NCI-H446 (cell line): Measurements from ENCODE around the gene KRTAP6-2.
A peak's percentile ranks its signal among the peaks of the same experiment; 100 is the strongest.

Experiments
- DNase-seq, 2 experiments: peaks; one replicate each; lab custom pipeline; 2025; lab: John Stamatoyannopoulos, UW

The KRTAP6-2 gene, protein sequence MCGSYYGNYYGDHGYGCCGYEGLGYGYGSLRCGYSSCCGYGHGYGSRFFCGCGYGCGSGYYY

DNA sequence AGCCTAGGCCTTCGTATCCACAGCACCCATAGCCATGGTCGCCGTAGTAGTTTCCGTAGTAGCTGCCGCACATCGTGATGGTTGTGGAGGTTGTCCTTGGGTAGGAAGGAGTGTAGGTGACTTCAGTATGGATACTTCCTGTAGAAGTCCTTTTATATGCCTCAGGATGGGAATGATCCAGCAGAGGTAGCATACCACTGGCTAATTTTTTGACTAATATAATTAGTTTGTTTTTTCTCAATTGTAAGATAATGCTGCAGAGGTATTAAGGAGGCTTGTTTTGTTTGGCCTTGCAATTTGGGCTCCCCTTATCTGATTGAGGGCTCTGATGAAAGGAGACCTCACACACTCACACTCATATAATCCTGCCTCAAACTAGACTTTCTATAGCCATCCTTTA, at the start of gene KRTAP6-2:
TSS of gene KRTAP6-2 (minus strand) at position 101 of the 400 bp plus-strand sequence. CDS start at position 73, 28 bp downstream.
- no peak for DNase-seq

DNA sequence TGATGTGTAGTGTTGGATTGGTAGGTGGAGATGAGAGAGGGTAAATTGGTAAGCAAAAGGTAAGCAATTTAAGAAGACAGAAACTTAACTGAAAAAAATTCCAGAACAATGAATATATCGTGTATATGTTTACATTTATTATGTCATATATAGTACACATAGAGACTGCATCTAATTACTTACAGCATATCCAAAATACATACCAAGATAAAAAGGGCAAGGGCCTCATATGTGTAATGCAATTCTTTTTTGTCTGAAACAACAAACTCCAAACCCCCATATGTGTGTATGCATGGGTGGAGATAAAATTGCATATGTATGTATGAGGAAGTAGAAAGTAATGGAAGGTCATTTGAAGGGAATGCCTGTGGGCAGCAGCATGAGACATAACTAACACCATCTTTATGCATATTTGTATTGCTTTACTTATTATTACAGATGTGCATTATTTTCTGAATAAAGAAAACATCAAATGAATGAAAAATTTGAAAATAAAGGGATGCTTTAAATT, 48.3 kb upstream of the KRTAP6-2 start:
- no peak for DNase-seq

DNA sequence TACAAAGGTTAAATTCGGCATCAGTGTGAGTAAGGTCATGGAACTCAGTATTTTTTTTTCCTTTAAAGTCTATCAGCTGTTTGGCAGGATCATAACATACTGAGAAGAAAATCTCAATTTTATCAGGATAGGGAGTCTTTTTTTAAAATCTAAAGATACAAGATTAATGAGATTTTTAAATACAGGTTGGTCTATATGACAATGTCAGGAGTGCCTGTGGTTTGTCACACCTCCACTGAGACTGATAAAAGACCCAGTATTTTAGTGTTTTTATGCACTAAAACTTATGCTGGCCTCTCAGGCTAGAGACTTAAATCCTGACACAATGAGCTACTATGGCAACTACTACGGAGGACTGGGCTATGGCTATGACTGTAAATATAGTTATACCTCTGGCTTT, 43.9 kb upstream of the KRTAP6-2 start, which contains the start of gene KRTAP20-3:
TSS of gene KRTAP20-3 (plus strand) at position 301 of the 400 bp plus-strand sequence.
- DNase-seq = no peak

DNA sequence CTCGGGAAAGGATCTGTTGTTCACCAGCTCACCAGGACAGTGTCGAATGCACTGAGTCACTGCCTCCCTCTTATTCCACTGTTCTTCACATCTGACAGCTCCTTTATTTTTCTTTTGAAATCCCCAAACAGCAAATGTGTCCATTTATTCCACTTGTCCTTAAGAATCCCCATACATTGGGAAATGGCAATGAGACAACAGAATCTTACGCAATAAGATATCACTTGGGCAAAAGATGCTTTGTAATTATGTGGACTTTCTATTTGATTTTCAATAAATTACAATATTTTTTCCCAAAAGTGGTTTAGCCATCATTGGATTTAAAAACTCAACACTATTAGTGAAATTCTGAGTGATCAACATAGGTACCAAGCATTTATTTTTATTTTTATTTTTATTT, 40.0 kb upstream of the KRTAP6-2 start:
- no peak for DNase-seq

DNA sequence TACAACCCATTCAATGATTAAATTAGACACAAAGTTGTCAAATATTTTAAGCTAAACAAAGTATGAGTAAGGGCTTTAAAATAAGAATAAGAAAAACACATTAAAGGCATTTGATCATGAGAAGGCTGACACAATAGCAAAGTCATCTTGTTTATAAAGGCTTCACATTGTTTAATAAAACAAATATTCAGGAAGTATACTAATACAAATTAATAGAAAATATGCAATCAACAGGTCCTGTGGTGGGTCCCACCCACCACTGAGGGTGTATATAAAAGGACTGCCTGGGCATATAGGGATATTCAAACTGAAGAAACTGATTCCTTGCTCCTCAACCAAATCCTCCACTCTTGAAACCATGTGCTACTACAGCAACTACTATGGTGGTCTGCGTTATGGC, 36.2 kb upstream of the KRTAP6-2 start, which contains the start of gene KRTAP20-2:
TSS of gene KRTAP20-2 (plus strand) at position 301 of the 400 bp plus-strand sequence. CDS start at position 359, 58 bp downstream.
- no peak for DNase-seq

DNA sequence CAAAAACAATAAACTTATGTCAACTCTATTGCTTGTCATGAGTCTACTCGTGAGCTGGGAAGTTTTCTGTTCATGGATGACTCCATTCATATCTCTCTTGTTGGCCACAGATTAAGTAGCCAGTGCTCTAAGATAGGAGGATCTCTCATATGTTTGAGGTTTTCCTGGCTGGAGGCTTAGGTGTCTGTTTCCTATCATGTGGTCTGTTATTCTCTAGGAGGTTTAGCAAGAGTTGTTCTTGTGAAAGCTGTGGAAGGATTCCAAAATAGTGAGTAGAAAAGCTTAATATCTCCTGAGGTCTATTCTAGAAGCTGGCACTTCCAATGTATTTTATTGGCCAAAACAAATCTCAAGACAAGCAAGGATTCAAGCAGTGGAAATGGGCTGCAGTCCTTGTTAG, 30.5 kb upstream of the KRTAP6-2 start:
- no peak for DNase-seq

DNA sequence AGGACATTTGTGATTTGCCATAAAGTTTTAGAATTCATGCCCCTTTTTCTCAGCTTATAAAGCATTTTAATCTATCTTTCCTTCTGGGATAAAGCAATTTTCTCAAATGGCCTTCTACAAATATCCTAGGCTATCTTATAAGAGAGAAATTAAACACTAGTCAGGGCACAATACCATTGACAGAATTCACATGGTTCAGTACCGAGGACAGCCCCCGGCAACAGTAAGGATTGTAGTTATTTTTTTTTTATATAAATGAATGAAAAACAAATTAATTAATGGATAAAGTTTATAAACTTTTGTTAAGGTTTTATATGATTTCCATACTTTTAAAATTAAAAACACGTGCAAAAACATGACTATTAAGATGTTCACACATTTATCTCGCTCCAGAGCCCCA, 29.4 kb upstream of the KRTAP6-2 start:
- no peak for DNase-seq

DNA sequence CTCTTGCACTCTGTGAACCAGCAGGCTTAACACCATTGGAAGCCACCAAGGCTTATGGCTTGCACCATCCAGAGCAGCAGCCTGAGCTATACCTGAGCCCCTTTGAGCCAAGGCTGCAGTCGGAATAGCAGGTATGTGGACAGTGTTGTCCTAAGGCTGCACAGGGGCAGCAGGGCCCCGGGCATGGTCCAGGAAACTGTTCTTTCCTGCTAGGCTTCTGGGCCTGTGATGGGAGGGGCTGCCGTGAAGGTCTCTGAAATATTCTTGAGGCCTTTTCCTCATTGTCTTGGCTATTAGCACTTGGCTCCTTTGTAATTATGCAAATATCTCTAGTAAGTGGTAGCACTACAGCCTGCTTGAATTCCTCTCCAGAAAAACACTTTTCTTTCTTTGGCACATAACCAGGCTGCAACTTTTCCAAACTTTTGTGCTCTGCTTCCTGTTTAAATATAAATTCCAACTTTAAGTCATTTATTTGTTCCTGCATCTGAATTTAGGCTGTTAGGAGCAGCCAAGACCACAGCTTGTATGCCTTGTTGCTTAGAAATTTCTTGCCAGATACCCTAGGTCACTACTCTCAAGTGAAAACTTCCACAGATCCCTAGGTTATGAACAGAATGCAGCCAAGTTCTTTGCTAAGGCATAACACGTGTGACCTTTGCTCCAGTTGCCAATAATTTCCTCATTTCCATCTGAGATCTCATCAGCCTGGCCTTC, 26.9 kb upstream of the KRTAP6-2 start:
- no peak for DNase-seq

DNA sequence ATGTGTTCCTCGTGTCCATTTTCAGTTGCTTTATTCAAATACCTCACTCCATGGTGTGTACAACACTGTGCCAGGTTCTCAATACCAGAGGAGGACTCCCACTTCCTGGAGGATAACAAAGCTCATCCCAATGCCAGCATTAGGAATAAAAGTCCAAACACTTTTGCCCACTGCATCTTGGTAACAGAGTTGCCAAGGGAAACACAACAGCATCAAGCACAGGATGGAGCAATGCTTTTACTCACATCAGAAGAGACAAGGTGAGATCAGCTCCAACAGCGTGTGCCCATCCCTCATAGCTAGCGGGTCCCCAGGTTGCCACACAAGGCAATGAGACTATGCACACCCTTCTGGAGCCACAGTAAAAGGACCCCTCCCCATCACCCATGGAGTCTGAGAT, 24.7 kb upstream of the KRTAP6-2 start:
- no peak for DNase-seq

DNA sequence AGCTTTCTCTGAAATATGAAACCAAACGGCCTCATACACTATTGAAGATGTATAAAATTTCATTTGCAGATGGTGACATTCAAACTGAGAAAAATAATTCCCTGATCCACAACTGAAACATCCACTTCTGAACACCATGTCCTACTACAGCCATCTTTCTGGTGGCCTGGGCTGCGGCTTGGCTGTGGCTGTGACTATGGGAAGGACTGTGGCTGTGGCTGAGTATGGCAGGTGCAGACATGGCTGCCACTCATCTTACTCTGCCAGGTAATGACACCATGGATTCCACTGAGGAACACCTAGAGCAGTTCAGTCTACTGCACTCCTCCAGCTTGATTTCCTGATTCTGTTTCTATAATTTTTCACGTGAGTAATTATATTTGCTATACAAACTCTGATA, 21.8 kb upstream of the KRTAP6-2 start, which contains the start of gene KRTAP20-4:
TSS of gene KRTAP20-4 (plus strand) at position 106 of the 400 bp plus-strand sequence.
- no peak for DNase-seq

DNA sequence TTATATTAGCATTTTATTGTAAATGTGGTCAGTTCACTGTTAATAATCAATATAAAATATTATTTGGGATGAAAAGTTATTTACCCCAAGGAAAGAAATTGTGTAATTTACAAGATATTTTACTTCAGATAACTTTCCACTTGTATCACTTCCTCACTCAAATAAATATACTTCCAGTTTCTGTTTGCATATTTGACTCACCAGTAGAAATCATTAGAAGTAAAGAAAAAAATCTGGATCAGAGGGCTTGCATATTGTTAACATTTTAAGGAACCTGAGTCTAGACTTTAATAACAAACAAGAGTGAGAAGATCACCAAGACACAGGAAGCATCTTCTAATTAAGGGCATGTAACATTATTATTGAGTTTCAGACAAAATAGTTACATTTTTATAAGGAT, 21.4 kb upstream of the KRTAP6-2 start:
- DNase-seq = no peak

DNA sequence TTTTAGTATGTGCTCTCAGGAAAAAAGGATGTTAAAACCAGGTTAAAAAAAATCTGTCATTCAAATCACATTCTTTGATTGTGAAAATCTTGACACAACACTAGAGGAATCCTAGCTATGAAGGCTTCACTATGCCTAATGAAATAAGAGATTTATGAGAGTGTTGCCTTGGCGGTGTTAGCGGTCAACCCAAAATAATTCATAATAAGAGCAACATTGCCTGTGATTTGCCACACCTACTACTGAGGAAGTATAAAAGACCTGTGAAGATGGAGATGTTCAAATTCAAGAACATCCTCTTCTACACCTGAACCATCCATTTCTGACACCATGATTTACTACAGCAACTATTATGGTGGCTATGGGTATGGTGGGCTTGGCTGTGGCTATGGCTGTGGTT, 17.4 kb upstream of the KRTAP6-2 start, which contains the start of gene KRTAP20-1:
TSS of gene KRTAP20-1 (plus strand) at position 301 of the 400 bp plus-strand sequence. CDS start at position 331, 30 bp downstream.
- no peak for DNase-seq

DNA sequence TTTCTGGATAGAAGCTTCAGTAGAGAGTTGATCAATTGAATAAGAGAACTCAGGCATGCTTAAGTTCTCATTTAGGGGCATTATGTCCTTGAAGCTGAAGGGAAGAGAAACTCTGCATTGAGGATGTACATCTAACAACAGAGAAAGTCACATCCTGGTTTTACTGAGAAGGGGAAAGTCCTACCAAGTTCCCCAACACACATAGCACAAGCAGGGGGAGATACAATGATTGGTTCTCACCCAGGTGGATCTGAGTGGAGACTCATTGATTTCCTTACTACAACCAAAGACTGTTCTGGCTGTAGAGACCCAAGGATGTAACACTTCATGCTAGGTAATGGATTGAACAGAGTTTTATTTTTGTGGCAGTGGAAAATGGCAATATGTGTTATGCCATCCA, 16.5 kb upstream of the KRTAP6-2 start:
- DNase-seq = no peak

DNA sequence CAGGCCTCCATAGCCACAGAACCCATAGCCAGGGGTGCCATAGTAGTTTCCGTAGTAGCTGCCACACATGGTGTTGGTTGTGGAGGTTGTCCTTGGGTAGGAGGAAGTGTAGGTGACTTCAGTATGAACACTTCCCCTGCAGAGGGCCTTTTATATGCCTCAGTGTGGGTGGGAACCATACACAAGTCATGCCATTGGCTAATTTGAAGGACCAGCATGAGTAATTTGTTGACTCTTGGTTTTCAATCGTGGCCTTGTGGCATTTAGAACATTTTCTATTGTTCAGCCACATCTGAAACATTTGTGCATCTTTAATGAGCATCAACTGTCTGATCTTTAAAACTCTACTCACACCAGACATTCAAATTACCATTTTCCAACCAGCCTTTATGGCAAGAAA, 15.1 kb upstream of the KRTAP6-2 start, which contains the start of gene KRTAP6-1:
TSS of gene KRTAP6-1 (minus strand) at position 95 of the 400 bp plus-strand sequence. CDS start at position 69, 26 bp downstream.
- DNase-seq = no peak

DNA sequence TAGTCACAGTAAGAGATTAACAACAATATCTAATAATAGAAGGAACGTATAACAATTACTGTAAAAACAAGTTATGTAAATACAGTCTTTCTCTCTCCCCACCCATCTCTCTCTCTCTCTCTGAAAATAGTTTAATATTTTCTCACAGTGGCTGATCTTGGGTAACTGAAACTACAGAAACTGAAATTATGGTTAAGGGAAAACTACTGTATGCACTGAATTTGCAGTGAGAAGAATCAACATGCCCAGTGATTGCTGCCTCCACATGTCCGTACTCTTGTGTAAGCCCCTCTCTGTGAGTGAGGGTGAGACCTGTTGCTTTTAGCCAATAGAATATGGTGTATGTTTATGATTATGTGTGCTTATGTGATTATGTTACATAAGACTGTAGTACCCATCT, 13.4 kb upstream of the KRTAP6-2 start:
- no peak for DNase-seq

DNA sequence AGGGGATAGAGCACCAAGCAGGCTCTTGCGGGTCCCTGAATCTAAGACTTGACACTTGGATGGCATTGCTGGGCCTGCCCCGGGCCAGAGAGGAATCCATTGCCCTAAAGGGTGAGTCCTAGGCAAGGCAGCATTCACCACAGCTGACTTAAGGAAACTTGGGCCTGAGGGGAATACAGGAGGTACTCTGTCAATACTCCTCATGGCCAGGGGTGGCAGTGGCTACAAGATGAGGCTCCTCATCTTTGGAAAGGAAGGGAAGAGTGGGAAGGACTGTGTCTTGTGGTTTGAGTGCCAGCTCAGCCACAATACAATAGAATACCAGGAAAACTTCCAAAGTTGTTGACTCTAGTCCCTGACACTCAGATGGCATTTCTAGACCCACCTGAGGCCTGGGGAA, 7.3 kb upstream of the KRTAP6-2 start:
- no peak for DNase-seq

DNA sequence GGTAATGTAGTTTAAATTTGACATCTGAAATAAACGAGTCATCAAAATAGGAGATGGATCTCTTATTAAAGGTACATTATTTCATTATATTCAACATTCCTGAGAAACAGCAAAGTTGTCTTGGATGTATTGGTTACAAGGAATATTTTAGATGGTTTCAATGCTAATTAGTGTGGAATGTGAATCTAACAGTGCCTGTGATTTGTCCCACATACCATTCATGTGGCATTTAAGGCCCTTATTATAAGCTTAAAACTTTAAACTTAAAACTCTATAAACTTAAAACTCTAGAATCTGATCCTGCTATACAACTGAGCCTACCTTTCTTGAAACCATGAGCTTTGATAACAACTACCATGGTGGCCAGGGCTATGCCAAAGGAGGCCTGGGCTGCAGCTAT, 2.1 kb upstream of the KRTAP6-2 start, which contains the start of gene KRTAP22-1:
TSS of gene KRTAP22-1 (plus strand) at position 301 of the 400 bp plus-strand sequence.
- DNase-seq = no peak

DNA sequence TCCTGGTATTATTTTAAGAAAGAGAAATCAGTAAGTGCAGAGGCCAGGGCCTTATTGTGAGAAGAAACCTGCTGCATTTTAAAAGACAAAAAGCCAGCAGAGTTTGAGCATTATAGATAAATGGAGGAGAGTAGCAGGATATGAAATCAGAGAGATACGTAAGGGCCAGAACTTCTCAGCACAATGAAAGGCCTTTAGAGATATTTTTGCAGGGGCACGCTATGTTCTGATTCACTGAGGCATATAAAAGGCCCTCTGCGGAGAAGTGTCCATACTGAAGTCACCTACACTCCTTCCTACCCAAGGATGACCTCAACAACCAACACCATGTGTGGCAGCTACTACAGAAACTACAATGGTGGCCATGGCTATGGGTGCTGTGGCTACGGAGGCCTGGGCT, 6.6 kb downstream of the KRTAP6-2 start, which contains the start of gene KRTAP6-3:
TSS of gene KRTAP6-3 (plus strand) at position 301 of the 400 bp plus-strand sequence. CDS start at position 307, 6 bp downstream.
- DNase-seq = no peak

DNA sequence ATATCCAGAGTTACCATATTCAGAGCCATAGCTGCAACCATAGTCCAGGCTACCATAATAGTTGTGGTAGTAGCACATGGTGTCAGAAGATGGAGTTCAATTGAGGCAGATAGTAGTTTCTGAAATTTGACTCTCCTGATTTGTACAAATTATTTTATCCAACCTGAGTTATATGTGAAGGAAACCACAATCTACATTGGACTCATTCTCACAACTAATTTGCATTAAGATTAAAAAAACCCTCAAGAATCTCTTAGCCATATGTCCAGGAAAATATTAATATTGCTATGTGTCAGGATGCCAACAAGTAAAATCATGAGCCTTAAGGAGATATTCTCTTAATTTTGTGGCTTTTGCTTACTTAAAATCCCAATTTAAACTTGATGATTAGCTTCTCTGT, 8.4 kb downstream of the KRTAP6-2 start, which contains the start of gene KRTAP22-2:
TSS of gene KRTAP22-2 (minus strand) at position 101 of the 400 bp plus-strand sequence.
- DNase-seq = no peak

DNA sequence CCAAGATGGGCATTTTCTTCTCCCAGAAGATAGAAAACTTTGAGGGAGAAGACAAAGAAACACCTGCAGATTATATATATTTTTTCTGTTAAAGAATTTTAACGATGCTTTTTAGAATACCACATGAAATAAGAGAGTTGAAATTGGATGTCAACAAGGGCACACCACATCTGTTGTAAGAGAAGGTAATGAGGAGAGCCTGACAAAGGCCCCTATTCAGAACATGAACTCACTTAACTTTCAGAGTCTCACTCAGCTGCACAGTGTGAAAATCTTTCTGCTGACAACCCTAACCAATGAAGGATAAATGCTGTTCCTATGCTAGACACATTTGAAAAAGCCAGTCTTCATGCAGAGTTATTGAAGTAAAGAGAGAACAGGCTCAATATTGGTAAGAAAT, 15.8 kb downstream of the KRTAP6-2 start:
- no peak for DNase-seq

DNA sequence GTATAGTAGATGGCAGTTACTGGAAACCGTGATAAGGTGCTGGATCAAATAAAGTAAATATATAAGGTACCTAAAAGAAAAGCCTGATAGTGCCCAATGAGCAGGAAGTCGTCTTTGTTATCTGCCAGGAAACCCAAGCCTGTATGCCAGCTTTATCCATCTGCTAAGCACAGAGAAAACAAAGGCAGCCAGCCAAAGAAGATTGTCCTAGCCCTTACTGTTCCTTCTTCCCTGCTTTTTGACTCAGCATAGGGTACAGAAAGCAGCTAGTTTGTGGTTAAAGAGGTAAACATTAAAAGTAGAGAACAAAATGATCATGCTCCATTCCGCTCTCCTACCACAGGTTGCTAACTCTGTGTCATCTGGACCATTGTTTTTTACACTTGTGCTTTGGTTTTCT, 18.6 kb downstream of the KRTAP6-2 start:
- peak; percentile 41 to 69 for DNase-seq

DNA sequence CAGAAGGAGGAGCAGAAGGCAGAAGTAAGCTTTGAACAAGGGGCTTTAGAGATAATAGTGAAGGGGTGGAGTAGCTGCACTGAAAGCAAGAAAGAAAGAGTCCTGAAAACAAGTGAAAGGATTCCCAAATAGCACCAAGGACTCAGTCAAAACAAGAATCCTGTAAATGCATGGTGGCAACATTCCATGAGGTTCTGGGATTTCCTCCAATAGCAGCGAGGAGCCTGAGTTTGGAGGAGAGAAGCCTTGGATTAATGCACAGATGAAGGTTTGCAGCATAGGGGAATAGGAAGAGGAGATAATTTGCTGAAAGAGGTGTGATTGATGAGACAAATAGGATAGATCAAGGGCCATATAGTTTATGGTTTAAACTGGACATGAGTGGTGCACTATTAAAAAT, 19.4 kb downstream of the KRTAP6-2 start:
- peak; percentile 28 to 53 for DNase-seq

DNA sequence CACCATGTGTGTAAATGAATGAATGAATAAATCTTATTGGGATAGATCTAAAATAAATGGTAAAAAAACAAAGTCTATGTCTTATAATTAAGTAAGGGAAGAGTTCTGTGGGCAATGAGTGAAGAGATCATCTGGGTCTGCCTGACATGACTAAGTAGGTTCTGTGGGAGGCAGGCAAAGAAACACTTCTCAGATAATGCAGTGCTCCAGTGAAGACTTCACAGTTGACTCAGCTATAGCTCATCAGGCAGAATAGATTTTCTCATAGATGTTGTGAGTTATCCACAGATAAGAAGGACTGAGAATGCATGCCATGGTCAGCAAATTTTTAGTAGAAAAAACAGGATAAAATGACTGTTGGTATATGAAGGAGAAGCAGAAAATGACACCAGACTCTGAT, 20.9 kb downstream of the KRTAP6-2 start:
- DNase-seq = no peak
